ENCODE measurements around the gene ITGB1BP1.

Gene ITGB1BP1

GRCh38 chr2:9375857-9376428 is 47.4 kb downstream of the ITGB1BP1 start:
- FAIRE-seq, result no peak

- FAIRE-seq, result no peak
Measured at GRCh38 chr2:9374071-9374730, 49.1 kb downstream of the ITGB1BP1 start.

GRCh38 chr2:9373476-9373875 is 49.9 kb downstream of the ITGB1BP1 start:
- no peak for FAIRE-seq

GRCh38 chr2:9373047-9373446 is 50.3 kb downstream of the ITGB1BP1 start:
- no peak for FAIRE-seq

GRCh38 chr2:9370746-9371145 is 52.6 kb downstream of the ITGB1BP1 start:
- no peak for FAIRE-seq

- no peak for FAIRE-seq
Measured at GRCh38 chr2:9366026-9366425, 57.3 kb downstream of the ITGB1BP1 start.

GRCh38 chr2:9365498-9366019 is 57.8 kb downstream of the ITGB1BP1 start:
- no peak for FAIRE-seq

- no peak for FAIRE-seq
Measured at GRCh38 chr2:9364791-9365497, 58.4 kb downstream of the ITGB1BP1 start.

- no peak for FAIRE-seq
Measured at GRCh38 chr2:9364373-9364772, 59.0 kb downstream of the ITGB1BP1 start.

- no peak for FAIRE-seq
Measured at GRCh38 chr2:9360701-9361100, 62.6 kb downstream of the ITGB1BP1 start.

- FAIRE-seq, result no peak
Measured at GRCh38 chr2:9360110-9360509, 63.2 kb downstream of the ITGB1BP1 start.

- FAIRE-seq, result no peak
Measured at GRCh38 chr2:9359463-9359862, 63.9 kb downstream of the ITGB1BP1 start.

- FAIRE-seq, result no peak
Measured at GRCh38 chr2:9358846-9359245, 64.5 kb downstream of the ITGB1BP1 start.

- FAIRE-seq, result no peak
Measured at GRCh38 chr2:9356261-9356660, 67.1 kb downstream of the ITGB1BP1 start.

GRCh38 chr2:9355716-9356115 is 67.6 kb downstream of the ITGB1BP1 start:
- FAIRE-seq, result no peak

- no peak for FAIRE-seq
Measured at GRCh38 chr2:9355270-9355669, 68.1 kb downstream of the ITGB1BP1 start.

- no peak for FAIRE-seq
Measured at GRCh38 chr2:9354318-9354717, 69.0 kb downstream of the ITGB1BP1 start.
